GM21381 (cell line): ENCODE results near the gene BIK.
"Not testable (repeated sequence)": the region's sequence is repeated elsewhere in the genome, so short reads cannot be mapped to it uniquely, and the experiment has no call there.

Source experiments
- ATAC-seq: cut with Tn5 transposase; IDR thresholded peaks from one replicate; pipeline ENCODE4 v1.9.1; 2021; ENCODE audit warnings: mild to moderate bottlenecking, moderate library complexity; ENCODE audit not compliant: unreplicated experiment

Gene BIK

GRCh38 chr22:43133401-43133800, 22.9 kb downstream of the BIK start:
- ATAC-seq = no peak

GRCh38 chr22:43134553-43134952, 24.0 kb downstream of the BIK start:
- no peak for ATAC-seq

GRCh38 chr22:43135565-43135964, 25.0 kb downstream of the BIK start:
- ATAC-seq = no peak

GRCh38 chr22:43136255-43136654, 25.7 kb downstream of the BIK start:
- ATAC-seq = no peak

- no peak for ATAC-seq
Observed at GRCh38 chr22:43136801-43137200, 26.3 kb downstream of the BIK start.

- peak; percentile 87 for ATAC-seq
Observed at GRCh38 chr22:43142880-43143562, 32.5 kb downstream of the BIK start, which contains the start of gene MCAT. Gene MCAT, minus strand, starts transcription at chr22:43143398. Its CDS starts 50 bp downstream, at chr22:43143348.

GRCh38 chr22:43144949-43145348, 34.4 kb downstream of the BIK start:
- no peak for ATAC-seq

- ATAC-seq = not testable (repeated sequence)
Observed at GRCh38 chr22:43145371-43145770, 34.8 kb downstream of the BIK start.

- not testable (repeated sequence) for ATAC-seq
Observed at GRCh38 chr22:43146332-43146731, 35.8 kb downstream of the BIK start.

GRCh38 chr22:43147821-43148220, 37.3 kb downstream of the BIK start:
- ATAC-seq = no peak

- ATAC-seq = no peak
Observed at GRCh38 chr22:43148581-43148980, 38.0 kb downstream of the BIK start.

GRCh38 chr22:43150731-43151206, 40.2 kb downstream of the BIK start:
- no peak for ATAC-seq

- ATAC-seq = no peak
Observed at GRCh38 chr22:43151251-43152002, 40.9 kb downstream of the BIK start, which contains the start of gene TSPO. Gene TSPO, plus strand, starts transcription at chr22:43151559. Its CDS starts 7,680 bp downstream, at chr22:43159239.

- ATAC-seq = no peak
Observed at GRCh38 chr22:43152003-43152356, 41.4 kb downstream of the BIK start.

- ATAC-seq = no peak
Observed at GRCh38 chr22:43152357-43153071, 42.0 kb downstream of the BIK start.

- no peak for ATAC-seq
Observed at GRCh38 chr22:43153899-43154298, 43.3 kb downstream of the BIK start.

GRCh38 chr22:43154887-43155536, 44.5 kb downstream of the BIK start:
- no peak for ATAC-seq

GRCh38 chr22:43155789-43156188, 45.2 kb downstream of the BIK start:
- no peak for ATAC-seq

- ATAC-seq = no peak
Observed at GRCh38 chr22:43156413-43156812, 45.9 kb downstream of the BIK start.

- no peak for ATAC-seq
Observed at GRCh38 chr22:43157874-43158546, 47.5 kb downstream of the BIK start.
